ENCODE results near the gene MAP1LC3A.
A peak's percentile ranks its signal among the peaks of the same experiment; 100 is the strongest.
"Not testable (repeated sequence)": the region's sequence is repeated elsewhere in the genome, so short reads cannot be mapped to it uniquely, and the experiment has no call there.

MAP1LC3A gene
- 4.8 to 21.1 (median 12.7) reads per million in 4 donors for total RNA-seq

DNA sequence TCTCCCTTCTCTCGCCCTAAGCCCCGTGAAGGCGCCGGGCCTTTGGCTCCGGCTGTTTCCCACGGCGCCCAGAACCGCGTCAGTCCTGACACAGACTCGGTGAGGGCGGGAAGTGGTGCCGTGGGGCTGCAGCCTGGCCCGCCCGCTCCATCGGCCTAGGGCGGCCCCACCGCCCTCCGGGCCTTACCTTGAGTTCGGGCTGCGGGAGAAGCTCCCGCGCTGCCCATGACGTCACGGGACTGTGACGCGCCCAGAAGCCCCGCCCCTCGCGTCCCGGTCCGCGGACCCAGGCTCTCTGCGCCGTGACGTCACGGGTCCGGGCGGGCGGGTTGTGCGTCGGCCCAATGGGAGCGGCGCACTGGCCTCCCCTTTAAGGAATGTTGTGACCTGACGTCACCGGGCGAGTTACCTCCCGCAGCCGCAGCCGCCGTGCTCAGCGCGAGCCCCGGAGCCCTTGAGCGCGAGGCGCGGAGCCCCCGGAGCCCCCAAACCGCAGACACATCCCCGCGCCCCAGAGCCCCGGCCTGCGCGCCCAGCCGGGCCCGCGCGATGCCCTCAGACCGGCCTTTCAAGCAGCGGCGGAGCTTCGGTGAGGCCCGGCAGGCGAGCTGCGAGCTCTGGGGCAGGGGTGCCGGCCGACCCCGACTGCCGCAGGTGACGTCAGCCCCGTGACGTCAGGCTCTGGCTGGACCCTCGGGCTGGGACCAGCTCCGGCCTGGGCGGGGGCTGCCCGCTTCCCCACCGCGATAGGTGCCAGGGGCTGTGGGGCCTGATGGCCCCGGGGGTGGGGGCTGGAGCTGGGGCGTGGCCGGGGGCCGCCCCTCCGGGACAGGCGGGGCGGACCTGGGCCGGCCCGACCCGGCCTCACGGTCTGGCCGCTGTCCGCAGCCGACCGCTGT is at the start of gene MAP1LC3A:
TSS of gene MAP1LC3A (plus strand) at position 399 of the 899 bp plus-strand sequence. CDS start at position 550, 151 bp downstream.
- DNase-seq, result peak; percentile 95 to 98 (median 96)

DNA sequence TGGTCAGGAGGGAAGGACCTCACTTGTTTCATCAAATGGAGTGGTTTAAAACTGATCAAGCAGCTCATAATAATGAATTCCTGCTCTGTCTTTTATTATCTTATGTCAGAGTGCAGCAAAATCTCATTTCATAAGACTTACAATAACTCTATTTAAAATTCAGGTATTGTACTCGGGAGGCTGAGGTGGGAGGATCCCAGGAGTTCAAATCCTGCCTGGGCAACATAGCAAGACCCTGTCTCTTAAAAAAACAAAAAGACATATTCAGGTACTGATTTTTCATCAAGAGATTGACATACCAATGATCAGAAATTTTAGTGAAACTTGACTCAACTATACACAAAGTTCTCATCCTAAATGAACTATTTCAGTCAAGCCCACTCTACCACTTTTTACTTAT is 47.9 kb upstream of the MAP1LC3A start:
- DNase-seq, result no peak

DNA sequence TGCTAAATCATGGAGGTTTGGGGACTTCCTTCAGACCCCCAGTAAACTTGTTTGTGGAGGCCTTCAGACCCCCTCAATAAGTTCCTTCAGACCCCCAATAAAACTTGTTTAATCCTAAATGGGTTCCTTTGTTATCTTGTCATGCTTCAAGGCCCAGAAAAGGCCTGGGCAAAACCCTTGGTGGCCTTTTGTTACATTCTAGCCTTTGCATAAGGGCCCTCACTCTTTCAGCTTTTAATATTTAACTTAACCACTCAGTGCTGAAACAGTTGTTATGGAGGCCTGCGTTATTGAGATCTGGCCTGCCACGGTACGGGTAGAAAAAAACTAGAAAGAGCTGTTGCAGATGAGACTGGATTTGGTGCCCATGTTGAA is 46.6 kb upstream of the MAP1LC3A start:
- no peak for DNase-seq

DNA sequence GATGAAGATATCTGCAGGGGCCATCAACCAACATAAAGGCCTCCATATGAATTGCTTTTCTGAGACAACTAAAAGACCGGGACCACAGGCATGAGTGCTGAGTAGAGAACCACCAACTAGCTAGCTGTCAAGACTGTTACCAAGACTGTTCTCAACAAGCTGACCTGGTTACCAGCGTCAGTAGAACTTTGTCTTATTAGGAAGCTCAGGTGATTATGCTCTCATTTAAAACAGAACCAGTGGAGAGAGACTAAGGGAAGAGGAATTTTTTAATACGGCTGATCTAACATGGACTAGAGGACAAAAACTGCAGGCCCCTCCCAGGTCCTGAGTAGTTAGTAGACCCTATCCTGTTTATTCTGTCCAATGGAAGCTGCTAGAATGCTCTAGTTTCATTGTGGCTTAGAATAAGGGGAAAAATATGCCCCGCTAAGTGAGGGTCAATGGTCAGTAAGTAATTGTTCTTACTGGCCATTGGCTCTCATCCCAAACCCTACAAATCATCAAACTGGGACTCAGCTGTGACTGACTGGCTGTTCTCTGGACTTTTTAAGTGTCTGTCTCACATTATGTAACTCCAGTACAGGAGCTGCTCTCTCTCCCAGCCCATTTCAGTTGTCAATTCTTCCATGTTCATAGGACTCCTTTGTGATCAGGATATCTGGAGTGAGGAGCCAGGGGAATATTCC is 46.1 kb upstream of the MAP1LC3A start:
- DNase-seq, result no peak

DNA sequence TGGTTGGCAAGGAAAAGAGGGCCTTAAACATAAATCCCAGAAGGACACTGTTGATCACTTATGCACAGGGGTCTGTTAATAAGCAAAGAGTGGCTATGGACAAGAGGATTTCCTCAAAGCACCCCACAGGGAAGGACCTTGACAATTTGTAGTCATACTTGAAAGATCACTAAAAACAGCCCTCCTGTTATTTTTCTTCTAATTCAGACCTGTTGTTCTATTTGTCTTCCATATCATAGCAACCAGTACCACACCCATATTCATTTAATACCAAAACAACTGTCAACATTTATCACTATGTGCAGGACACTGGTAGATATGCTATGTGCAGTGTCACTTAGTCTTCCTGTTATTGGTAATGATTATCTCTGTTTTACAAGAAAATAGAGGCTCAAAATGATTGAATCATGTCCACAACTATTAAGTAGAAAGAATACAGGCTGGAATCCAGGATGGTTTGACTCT is 45.5 kb upstream of the MAP1LC3A start:
- DNase-seq, result no peak

DNA sequence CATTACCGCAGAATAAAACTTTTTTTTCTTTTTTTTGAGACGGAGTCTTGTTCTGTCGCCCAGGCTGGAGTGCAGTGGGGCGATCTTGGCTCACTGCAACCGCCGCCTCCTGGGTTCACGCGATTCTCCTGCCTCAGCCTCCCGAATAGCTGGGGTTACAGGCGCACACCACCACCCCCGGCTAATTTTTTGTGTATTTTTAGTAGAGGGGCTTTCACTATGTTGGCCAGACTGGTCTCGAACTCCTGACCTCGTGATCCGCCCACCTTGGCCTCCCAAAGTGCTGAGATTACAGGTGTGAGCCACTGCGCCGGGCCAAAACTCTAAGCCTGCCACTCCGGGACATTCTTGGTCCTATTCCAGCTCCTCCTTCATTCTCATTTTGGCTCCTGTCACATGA is 44.5 kb upstream of the MAP1LC3A start:
- DNase-seq, result not testable (repeated sequence)

DNA sequence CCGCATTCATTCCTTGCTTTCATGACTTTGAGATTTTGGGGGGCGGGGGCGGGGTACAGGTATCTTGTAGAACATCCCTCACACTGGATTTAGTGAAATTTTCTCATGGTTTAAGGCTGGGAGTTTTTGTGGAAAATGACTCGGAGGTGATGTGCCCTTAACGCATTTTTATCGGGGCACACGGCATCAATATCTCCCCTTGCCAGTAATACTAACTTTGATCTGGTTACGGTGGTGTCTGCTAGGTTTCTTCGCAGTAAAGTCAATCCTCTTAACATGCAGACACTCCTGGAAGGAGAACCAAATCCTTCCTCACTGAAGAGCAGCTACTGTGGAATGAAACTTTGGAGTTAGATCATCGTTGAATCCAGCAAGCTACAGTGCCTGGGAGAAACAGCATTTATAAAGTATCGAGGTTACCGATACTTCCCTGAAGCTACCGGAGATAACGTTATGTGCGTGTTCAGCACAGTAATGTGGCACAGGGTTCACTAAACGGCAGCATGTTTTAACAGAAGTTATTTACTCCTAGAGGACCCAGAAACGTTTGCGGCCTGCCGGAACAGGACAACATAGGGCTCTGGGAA is 43.5 kb upstream of the MAP1LC3A start:
- no peak for DNase-seq

DNA sequence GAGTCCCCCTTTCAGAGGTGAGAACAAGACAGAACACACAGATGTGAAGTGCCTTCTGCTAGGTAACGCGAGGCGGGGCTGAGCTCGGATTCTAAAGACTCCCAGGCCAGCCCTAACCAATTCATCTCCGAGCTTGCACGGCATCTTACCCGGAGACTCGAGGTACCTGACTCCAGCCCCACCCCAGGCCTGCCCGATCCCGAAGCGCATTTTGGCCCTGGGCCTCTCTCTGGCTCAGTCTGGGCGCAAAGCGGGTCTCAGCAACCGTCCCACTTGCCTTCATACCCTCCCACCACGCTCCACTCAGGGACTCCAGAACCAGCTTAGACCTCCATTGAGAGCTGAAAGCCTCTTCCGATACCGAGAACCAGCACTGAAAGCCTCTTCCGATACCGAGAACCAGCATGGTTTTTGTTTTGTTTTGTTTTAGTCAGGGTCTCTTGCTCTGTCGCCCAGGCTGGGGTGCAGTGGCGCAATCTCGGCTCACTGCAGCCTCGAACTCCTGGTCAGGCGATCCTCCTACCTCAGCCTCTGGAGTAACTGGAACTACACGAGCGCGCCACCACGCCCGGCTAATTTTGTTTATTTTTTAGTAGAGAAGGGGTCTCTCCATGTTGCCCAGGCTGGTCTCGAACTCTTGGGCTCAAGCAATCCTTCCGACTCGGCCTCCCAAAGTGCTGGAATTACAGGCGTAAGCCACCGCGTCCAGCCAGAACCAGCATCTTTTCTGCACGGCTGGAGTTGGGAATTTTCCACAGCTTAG is 42.9 kb upstream of the MAP1LC3A start:
- peak; percentile 58 to 81 (median 64) for DNase-seq

DNA sequence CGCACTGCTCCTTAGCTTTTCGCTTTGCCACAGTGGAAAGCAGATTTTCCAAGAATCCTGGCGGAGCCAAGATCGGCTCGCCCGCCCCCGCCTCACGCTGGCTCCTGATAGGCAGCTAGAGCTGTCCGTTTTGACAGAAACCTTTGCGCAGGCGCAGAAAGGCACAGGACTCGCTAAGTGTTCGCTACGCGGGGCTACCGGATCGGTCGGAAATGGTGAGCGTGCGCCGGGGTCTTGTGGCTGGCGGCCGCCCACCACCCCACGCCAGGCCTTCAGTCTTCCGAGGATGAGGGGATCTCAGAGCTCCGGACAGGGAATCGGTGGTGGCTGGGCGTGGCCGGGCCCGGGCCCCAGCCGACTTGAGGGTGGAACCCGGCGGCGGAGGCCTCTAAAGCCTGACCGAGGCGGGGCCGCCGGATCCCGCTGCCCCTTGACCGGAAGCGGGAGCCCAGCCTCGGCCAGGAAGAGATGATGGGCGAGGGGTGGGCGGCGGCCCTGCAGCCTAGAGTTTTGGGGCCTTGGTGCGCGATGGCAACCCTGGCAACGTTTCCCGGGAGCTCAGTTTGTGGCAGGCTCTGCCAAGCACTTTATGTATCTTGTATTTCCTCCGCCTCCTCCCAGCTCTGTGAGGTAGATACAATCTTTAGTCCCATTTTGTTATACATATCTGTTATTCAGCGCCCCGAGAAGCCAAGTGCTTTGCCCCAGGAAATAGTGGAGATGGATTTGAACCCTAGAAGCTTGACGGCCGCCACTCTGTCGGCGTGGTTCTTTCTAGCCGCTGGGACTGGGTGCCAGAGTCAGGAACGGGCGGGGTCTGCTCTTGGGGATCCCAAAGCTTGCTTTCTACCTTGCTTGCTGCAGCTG is 42.0 kb upstream of the MAP1LC3A start, which contains the start of gene DYNLRB1:
TSS of gene DYNLRB1 (plus strand) at position 176 of the 867 bp plus-strand sequence. CDS start at position 213, 37 bp downstream.
- DNase-seq, result peak; percentile 88 to 96 (median 90)

DNA sequence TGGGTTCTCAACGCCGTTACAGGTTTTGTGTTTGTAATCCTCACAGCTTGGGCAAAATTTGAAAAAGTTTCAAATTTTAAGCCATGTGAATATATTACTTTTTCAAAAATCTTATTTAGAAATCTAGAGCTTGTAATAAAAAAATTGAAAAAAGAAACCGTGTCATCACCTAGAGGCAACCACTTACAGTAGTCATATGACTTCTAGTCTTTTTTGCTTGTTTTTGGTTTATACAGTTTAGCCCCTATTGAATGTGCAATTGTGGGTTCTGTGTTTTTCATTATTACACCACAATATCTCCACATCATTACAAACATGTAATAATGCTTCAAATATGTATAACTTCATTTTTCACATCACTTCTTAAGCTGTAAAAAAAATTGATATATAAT is 41.4 kb upstream of the MAP1LC3A start:
- DNase-seq, result no peak

DNA sequence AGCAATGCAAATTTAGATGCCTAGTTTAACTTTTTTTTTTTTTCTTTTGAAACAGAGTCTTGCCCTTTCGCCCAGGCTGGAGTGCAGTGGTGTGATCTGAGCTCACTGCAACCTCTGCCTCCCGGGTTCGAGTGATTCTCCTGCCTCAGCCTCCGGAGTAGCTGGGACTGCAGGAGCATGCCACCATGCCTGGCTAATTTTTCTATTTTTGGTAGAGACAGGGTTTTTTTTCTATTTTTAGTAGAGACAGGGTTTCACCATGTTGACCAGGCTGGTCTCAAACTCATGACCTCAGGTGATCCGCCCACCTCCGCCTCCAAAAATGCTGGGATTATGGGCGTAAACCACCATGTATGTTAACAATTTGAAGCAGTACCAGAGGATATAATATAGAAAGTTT is 39.7 kb upstream of the MAP1LC3A start:
- not testable (repeated sequence) for DNase-seq

DNA sequence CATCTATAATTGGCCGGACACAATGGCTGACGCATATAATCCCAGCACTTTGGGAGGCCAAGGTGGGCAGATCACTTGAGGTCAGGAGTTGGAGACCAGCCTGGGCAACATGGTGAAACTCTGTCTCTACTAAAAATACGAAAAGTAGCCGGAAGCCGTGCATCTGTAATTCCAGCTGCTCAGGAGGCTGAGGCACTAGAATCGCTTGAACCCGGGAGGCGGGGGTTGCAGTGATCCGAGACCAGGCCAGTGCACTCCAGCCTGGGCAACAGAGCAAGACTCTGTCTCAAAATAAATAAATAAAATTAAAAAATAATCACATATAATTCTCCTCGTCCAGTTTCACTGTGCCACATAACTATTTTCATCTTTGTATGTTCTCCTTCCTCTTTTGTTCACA is 38.7 kb upstream of the MAP1LC3A start:
- DNase-seq, result not testable (repeated sequence)

DNA sequence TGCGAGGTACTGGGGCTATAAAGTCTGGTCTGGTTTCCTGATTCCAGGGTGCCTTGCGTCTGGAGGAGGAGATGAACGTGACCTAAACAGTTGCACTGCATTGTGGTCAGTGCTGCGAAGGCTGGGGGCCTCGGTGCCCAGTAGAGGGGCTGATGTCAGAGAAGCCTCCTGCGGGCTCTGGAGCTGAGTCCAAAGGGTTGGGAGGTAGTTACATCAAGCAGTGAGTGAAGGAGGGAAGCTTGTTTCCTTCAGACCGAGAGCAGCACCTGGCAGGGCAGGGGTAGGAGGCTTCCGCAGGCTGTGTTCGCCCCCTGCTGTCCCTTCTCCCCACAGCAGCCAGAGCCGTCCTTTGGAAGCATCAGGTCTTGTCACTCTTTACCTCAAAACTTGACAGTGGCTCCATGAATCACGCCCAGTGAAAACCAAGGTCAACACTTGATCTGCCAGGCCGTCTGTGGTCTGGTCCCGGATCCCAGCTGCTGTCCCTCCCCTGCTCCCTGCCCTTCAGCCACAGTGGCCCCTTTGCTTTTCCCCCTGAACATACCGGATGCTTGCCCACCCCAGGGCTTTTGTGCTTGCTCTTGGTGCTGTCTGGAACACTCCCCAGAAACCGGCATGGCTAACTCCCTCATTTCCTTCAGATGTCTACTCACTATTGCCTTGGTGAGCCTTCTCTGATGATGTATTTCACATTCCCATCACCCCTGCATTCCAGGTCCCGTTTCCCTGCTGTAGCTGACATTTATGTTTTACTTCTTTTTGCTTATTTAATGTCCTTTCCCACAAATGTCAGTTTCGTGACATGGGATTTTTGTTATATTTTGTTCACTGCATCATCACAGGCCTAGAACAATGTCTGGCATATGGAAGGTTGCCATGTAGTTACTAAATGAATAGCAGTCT is 35.3 kb upstream of the MAP1LC3A start:
- DNase-seq, result peak in 4 of 5 donors; percentile 26 to 43 (median 38)

DNA sequence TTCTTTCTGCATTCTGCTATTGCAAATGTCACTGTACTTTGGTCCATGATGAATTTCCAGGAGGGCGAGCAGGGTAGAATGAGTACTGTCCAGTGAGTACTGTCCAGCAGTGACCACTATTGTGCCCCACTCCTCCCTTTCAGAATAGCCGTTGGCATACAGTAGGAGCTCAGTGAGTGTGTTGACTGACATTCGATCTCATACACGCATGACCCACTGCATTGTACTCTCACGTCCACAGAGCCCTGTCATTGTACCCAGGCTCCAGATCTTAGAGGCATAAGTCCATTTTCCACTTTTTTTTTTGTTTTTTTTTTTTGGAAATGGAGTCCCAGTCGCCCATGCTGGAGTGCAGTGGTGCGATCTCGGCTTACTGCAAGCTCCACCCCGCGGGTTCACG is 34.1 kb upstream of the MAP1LC3A start:
- DNase-seq, result no peak

DNA sequence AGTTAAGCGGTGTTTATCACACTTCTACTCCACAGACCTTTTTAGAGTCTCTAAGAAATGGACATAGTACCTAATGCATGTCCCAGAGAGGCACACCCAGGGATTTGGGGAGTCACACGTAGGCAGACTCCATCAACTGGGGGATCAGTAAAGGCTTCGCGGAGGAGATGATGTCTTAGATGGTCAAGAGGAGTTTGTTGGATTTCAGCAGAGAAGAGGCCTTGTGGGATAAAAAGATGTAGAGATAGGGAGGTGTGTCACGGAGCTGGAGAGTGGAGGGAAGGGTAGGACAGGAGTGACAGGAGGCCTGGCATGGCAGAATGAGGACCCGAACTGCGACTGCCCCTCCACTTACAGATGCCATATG is 33.2 kb upstream of the MAP1LC3A start:
- DNase-seq, result no peak

DNA sequence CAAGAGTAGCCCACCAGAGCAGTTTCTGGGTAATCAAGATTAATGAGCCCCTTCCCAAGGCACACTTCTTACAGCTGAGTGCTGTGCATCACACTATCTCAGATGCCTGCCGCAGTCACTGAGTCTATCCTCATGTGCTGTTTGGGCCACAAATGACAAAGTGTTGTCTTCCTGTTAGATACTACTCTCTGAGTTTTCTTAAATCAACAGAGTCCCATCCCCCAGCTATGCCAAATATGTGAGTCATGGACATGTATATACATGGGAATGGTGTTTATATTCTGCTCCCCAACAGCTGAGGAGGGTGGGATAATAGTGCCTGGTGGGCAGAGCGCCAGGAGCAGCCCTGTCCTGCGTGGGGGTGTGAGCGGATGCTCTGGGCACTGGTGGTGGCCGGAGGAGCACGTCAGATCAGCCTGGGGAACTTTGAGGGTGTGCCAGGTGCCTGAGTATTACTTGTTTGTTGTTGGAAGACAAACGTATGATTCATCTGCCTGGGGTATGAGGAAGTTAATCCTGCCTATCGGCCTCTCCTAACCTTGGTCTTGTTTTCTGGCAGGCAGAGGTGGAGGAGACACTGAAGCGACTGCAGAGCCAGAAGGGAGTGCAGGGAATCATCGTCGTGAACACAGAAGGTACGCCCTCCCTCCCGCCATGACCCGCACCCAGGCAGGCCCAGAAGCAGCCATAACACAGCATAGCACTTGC is 32.7 kb upstream of the MAP1LC3A start:
- no peak for DNase-seq

DNA sequence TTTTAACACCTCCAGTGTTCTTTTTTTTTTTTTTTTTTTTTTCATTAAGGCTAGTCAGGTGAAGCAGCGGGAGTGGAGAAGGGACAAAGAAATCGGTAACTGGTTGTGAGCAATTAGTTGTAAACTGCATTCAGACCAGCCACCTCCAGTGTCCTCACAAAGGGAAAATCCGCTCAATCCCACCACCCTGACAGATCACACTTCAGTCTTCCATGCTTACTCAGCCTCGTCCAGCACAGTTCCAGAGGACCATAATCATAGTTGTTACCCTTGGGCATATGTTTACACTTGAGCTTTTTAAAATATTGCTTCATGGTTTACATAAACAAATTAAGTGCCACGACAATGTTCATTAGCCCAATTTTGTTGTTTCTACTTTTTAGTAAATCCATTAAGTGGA is 32.1 kb upstream of the MAP1LC3A start:
- no peak for DNase-seq

DNA sequence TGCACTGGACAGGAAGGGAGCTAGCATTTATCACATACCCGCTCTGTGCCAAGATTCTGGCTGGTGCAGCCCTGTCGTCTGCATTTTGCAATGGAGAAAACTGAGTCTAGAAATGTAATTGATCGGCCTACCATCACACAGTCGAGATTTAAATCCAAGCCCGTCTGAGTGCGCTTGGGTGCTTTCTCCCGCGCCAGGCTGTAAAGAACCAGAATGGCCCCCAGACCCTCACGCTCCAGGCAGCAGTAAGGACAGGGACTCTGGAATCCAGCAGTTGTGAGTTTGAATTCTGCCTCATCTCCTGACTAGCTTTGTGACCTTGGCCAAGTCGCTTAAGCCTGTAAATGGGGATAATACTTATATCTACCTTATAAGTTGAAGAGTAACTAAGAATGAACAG is 31.5 kb upstream of the MAP1LC3A start:
- no peak for DNase-seq

DNA sequence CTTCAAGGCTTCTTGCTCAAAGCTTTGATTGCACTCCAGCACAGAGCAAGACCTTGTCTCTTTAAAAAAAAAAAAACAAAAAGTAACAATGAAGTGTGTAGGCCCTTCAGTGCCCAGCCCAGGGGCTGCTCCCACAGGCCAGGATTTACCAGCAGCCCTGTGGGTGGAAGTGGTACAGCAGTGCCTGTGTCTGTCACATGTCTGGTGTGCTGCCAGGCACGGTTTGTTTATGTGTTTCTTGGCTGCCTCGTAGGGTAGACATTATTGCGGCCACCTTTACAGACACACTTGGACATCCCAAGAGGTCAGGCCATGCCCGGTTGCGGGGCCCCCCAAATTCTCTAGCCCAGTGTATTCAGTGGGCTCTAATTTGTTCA is 29.6 kb upstream of the MAP1LC3A start:
- no peak for DNase-seq

DNA sequence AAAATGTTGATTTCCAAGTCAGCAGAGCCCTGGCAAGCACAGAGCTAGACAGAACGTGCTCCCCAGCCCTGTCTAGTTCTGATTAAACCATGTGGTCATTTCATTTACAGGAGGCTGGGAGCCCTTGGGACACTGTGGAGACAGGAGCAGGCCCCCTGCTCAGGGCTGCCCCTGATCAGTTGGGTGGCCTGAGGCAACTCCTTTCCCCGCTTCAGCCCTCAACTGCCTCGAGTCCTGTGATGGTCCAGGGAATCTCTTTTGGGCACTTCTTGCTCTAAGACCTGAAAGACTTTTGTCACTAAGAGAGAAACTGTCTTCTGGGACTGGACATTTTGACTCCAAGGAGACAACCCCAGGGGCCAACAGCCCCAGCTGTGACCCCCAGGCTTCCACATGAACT is 28.8 kb upstream of the MAP1LC3A start:
- DNase-seq, result no peak
